ENCODE measurements around the gene PLIN1. TPM values are rescaled to one million over a fixed set of nuclear protein-coding genes. Genes with fewer than 3 reads are reported as not detected.

PLIN1 gene
- total RNA-seq, 5 donors from 2014 or later (not counting 1 experiment from before 2014, with no cell fraction given) = 0.25 to 1.1 (median 0.60) TPM; not detected in 1

GRCh38 chr15:89669941-89670340, 9.2 kb downstream of the PLIN1 start:
- H3K27me3 ChIP-seq (replicated peaks in 1 of 2; ENCODE audit: control insufficient read depth in 2 of 2, extremely low read depth in 1 of 2, insufficient read depth in 2 of 2, low read length in 1 of 2) = peaks cover 0 to 36% of the 10 kb centered on the region in 2 experiments
- Mint-ChIP-seq H3K4me3 (no peak overlapping the region), H3K9me3 (no peaks in the 10 kb centered on the region), H3K27ac (no peak overlapping the region), H3K4me1 (peaks cover under 1 to 1% (median under 1%) of the 10 kb centered on the region in 3 donors), H3K36me3 (no peaks in the 10 kb centered on the region), H3K27me3 (peaks cover 15 to 18% of the 10 kb centered on the region in 2 donors)
- no peaks in the 10 kb centered on the region for H3K9me3 ChIP-seq
- POLR2A ChIA-PET = no interaction called here
- ATAC-seq (replicated peaks in 1 of 4) = no peak
- H3K36me3 ChIP-seq (ENCODE audit: control insufficient read depth in 2 of 2, extremely low read depth in 1 of 2, insufficient read depth in 1 of 2, low read length in 1 of 2) = no peaks in the 10 kb centered on the region
- no peak overlapping the region for H3K27ac ChIP-seq (ENCODE audit: low read length)
- no peak for DNase-seq
- CTCF ChIA-PET = no interaction called here
- no peak overlapping the region for H3K4me3 ChIP-seq (ENCODE audit: control insufficient read depth in 1 of 2, extremely low read depth in 1 of 2, low read length in 1 of 2)
- peaks cover 0 to 5% of the 10 kb centered on the region in 2 experiments for H3K4me1 ChIP-seq (ENCODE audit: control insufficient read depth in 1 of 2, extremely low read depth in 1 of 2, insufficient read depth in 2 of 2, low read length in 2 of 2)
- 88% methylated on average over 11 of the region's 15 CpGs for WGBS (ENCODE audit: insufficient coverage)

GRCh38 chr15:89669309-89669865, 9.8 kb downstream of the PLIN1 start:
- H3K4me1 ChIP-seq (ENCODE audit: control insufficient read depth in 1 of 2, extremely low read depth in 1 of 2, insufficient read depth in 2 of 2, low read length in 2 of 2) = peaks cover 0 to 5% of the 10 kb centered on the region in 2 experiments
- no peak for ATAC-seq (replicated peaks in 1 of 4)
- Mint-ChIP-seq H3K27me3 (peaks cover 21 to 23% of the 10 kb centered on the region in 2 donors), H3K4me3 (no peak overlapping the region), H3K27ac (no peak overlapping the region), H3K36me3 (no peaks in the 10 kb centered on the region), H3K9me3 (no peaks in the 10 kb centered on the region), H3K4me1 (peaks cover 4 to 6% (median 4%) of the 10 kb centered on the region in 3 donors)
- POLR2A ChIA-PET = no interaction called here
- H3K27ac ChIP-seq (ENCODE audit: low read length) = no peak overlapping the region
- no peaks in the 10 kb centered on the region for H3K9me3 ChIP-seq
- no peak overlapping the region for H3K4me3 ChIP-seq (ENCODE audit: control insufficient read depth in 1 of 2, extremely low read depth in 1 of 2, low read length in 1 of 2)
- WGBS (ENCODE audit: insufficient coverage) = 92% methylated on average over 7 of the region's 9 CpGs
- CTCF ChIA-PET = no interaction called here
- peaks cover 0 to 41% of the 10 kb centered on the region in 2 experiments for H3K27me3 ChIP-seq (replicated peaks in 1 of 2; ENCODE audit: control insufficient read depth in 2 of 2, extremely low read depth in 1 of 2, insufficient read depth in 2 of 2, low read length in 1 of 2)
- no peaks in the 10 kb centered on the region for H3K36me3 ChIP-seq (ENCODE audit: control insufficient read depth in 2 of 2, extremely low read depth in 1 of 2, insufficient read depth in 1 of 2, low read length in 1 of 2)
- DNase-seq = no peak

GRCh38 chr15:89668171-89668570, 11.0 kb downstream of the PLIN1 start:
- ChIA-PET POLR2A (no interaction called here), CTCF (no interaction called here)
- no CpG with 5 or more reads among the region's 3 CpGs for WGBS (ENCODE audit: insufficient coverage)

GRCh38 chr15:89667706-89667960, 11.5 kb downstream of the PLIN1 start:
- peaks cover 0 to 50% of the 10 kb centered on the region in 2 experiments for H3K27me3 ChIP-seq (replicated peaks in 1 of 2; ENCODE audit: control insufficient read depth in 2 of 2, extremely low read depth in 1 of 2, insufficient read depth in 2 of 2, low read length in 1 of 2)
- no peaks in the 10 kb centered on the region for H3K36me3 ChIP-seq (ENCODE audit: control insufficient read depth in 2 of 2, extremely low read depth in 1 of 2, insufficient read depth in 1 of 2, low read length in 1 of 2)
- no peaks in the 10 kb centered on the region for H3K9me3 Mint-ChIP-seq
- H3K27ac Mint-ChIP-seq = no peak overlapping the region
- H3K27me3 Mint-ChIP-seq = peaks cover 26 to 30% of the 10 kb centered on the region in 2 donors
- no peak for ATAC-seq (replicated peaks in 1 of 4)
- 100% methylated on average over 5 of the region's 7 CpGs for WGBS (ENCODE audit: insufficient coverage)
- H3K4me3 ChIP-seq (ENCODE audit: control insufficient read depth in 1 of 2, extremely low read depth in 1 of 2, low read length in 1 of 2) = no peak overlapping the region
- CTCF ChIA-PET = interaction anchor here in 1 of 2 donors (0.6 kb wide), 1 partner anchor 400 kb away, joined by 3 read pairs; no protein-coding TSS in a partner anchor
- H3K36me3 Mint-ChIP-seq = no peaks in the 10 kb centered on the region
- no peak for DNase-seq
- peaks cover 4 to 6% (median 4%) of the 10 kb centered on the region in 3 donors for H3K4me1 Mint-ChIP-seq
- peaks cover 0 to 5% of the 10 kb centered on the region in 2 experiments for H3K4me1 ChIP-seq (ENCODE audit: control insufficient read depth in 1 of 2, extremely low read depth in 1 of 2, insufficient read depth in 2 of 2, low read length in 2 of 2)
- no peaks in the 10 kb centered on the region for H3K9me3 ChIP-seq
- POLR2A ChIA-PET = no interaction called here
- no peak overlapping the region for H3K4me3 Mint-ChIP-seq
- H3K27ac ChIP-seq (ENCODE audit: low read length) = no peak overlapping the region

More at GRCh38 chr15:89668171-89668570, 11.0 kb downstream of the PLIN1 start:
- Histone ChIP-seq H3K36me3 (ENCODE audit: control insufficient read depth in 2 of 2, extremely low read depth in 1 of 2, insufficient read depth in 1 of 2, low read length in 1 of 2) (no peaks in the 10 kb centered on the region), H3K4me1 (ENCODE audit: control insufficient read depth in 1 of 2, extremely low read depth in 1 of 2, insufficient read depth in 2 of 2, low read length in 2 of 2) (peaks cover 0 to 5% of the 10 kb centered on the region in 2 experiments), H3K27me3 (replicated peaks in 1 of 2; ENCODE audit: control insufficient read depth in 2 of 2, extremely low read depth in 1 of 2, insufficient read depth in 2 of 2, low read length in 1 of 2) (peaks cover 0 to 45% of the 10 kb centered on the region in 2 experiments), H3K27ac (ENCODE audit: low read length) (no peak overlapping the region), H3K4me3 (ENCODE audit: control insufficient read depth in 1 of 2, extremely low read depth in 1 of 2, low read length in 1 of 2) (no peak overlapping the region), H3K9me3 (no peaks in the 10 kb centered on the region)
- Mint-ChIP-seq H3K27ac (no peak overlapping the region), H3K36me3 (no peaks in the 10 kb centered on the region), H3K9me3 (no peaks in the 10 kb centered on the region), H3K4me3 (no peak overlapping the region), H3K27me3 (peaks cover 23 to 27% of the 10 kb centered on the region in 2 donors), H3K4me1 (peaks cover 4 to 6% (median 4%) of the 10 kb centered on the region in 3 donors)
- no peak for DNase-seq
- ATAC-seq (replicated peaks in 1 of 4) = no peak

- 86% methylated on average over 7 of the region's 13 CpGs for WGBS (ENCODE audit: insufficient coverage)
- Histone ChIP-seq H3K27me3 (replicated peaks in 1 of 2; ENCODE audit: control insufficient read depth in 2 of 2, extremely low read depth in 1 of 2, insufficient read depth in 2 of 2, low read length in 1 of 2) (peaks cover 0 to 55% of the 10 kb centered on the region in 2 experiments), H3K36me3 (ENCODE audit: control insufficient read depth in 2 of 2, extremely low read depth in 1 of 2, insufficient read depth in 1 of 2, low read length in 1 of 2) (no peaks in the 10 kb centered on the region), H3K9me3 (no peaks in the 10 kb centered on the region), H3K4me3 (ENCODE audit: control insufficient read depth in 1 of 2, extremely low read depth in 1 of 2, low read length in 1 of 2) (no peak overlapping the region), H3K27ac (ENCODE audit: low read length) (no peak overlapping the region), H3K4me1 (ENCODE audit: control insufficient read depth in 1 of 2, extremely low read depth in 1 of 2, insufficient read depth in 2 of 2, low read length in 2 of 2) (peaks cover 0 to 5% of the 10 kb centered on the region in 2 experiments)
- H3K4me3 Mint-ChIP-seq = no peak overlapping the region
- ChIA-PET CTCF (interaction anchor here in 1 of 2 donors (0.6 kb wide), 1 partner anchor 400 kb away, joined by 3 read pairs; no protein-coding TSS in a partner anchor), POLR2A (no interaction called here)
- ATAC-seq (replicated peaks in 1 of 4) (no peak), DNase-seq (no peak)
- H3K36me3 Mint-ChIP-seq = no peaks in the 10 kb centered on the region
- H3K27ac Mint-ChIP-seq = no peak overlapping the region
- peaks cover 4 to 6% (median 4%) of the 10 kb centered on the region in 3 donors for H3K4me1 Mint-ChIP-seq
- H3K27me3 Mint-ChIP-seq = peaks cover 31 to 35% of the 10 kb centered on the region in 2 donors
- H3K9me3 Mint-ChIP-seq = no peaks in the 10 kb centered on the region
Measured at GRCh38 chr15:89666858-89667705, 12.1 kb downstream of the PLIN1 start.

- no peaks in the 10 kb centered on the region for H3K36me3 Mint-ChIP-seq
- no peak for ATAC-seq (replicated peaks in 1 of 4)
- CTCF ChIA-PET = no interaction called here
- no peak overlapping the region for H3K4me3 Mint-ChIP-seq
- no peaks in the 10 kb centered on the region for H3K9me3 ChIP-seq
- no peaks in the 10 kb centered on the region for H3K36me3 ChIP-seq (ENCODE audit: control insufficient read depth in 2 of 2, extremely low read depth in 1 of 2, insufficient read depth in 1 of 2, low read length in 1 of 2)
- no peak overlapping the region for H3K27ac ChIP-seq (ENCODE audit: low read length)
- H3K4me1 ChIP-seq (ENCODE audit: control insufficient read depth in 1 of 2, extremely low read depth in 1 of 2, insufficient read depth in 2 of 2, low read length in 2 of 2) = peaks cover 0 to 5% of the 10 kb centered on the region in 2 experiments
- DNase-seq = no peak
- H3K27ac Mint-ChIP-seq = no peak overlapping the region
- POLR2A ChIA-PET = no interaction called here
- H3K4me3 ChIP-seq (ENCODE audit: control insufficient read depth in 1 of 2, extremely low read depth in 1 of 2, low read length in 1 of 2) = no peak overlapping the region
- H3K27me3 Mint-ChIP-seq = peaks cover 32 to 35% of the 10 kb centered on the region in 2 donors
- no peaks in the 10 kb centered on the region for H3K9me3 Mint-ChIP-seq
- H3K4me1 Mint-ChIP-seq = peaks cover 4 to 6% (median 4%) of the 10 kb centered on the region in 3 donors
- WGBS (ENCODE audit: insufficient coverage) = 83% methylated on average over 3 of the region's 8 CpGs
- H3K27me3 ChIP-seq (replicated peaks in 1 of 2; ENCODE audit: control insufficient read depth in 2 of 2, extremely low read depth in 1 of 2, insufficient read depth in 2 of 2, low read length in 1 of 2) = peaks cover 0 to 52% of the 10 kb centered on the region in 2 experiments
Measured at GRCh38 chr15:89666184-89666857, 12.8 kb downstream of the PLIN1 start.

Measured in T-cell (primary cell).